Astrocyte (in vitro differentiated cells and primary cell): ENCODE data around the gene UBR2. TPM values are rescaled to one million over a fixed set of nuclear protein-coding genes. Genes with fewer than 3 reads are reported as not detected.
A peak's percentile ranks its signal among the peaks of the same experiment; 100 is the strongest.

Experiments
- DNase-seq: peaks from one replicate; pipeline ENCODE4 v3.0.0-alpha.2; 2010; ENCODE audit warnings: low read depth
- FAIRE-seq: peaks from 2 replicates; lab custom pipeline; 2011; peaks lifted over from hg19 to GRCh38; lab: Jason Lieb, UNC
- H2AFZ ChIP-seq: 2 replicates; pipeline ENCODE4 v1.6.0; 2012; ENCODE audit warnings: low read depth, low read length, inconsistent platforms
- H3K27ac ChIP-seq: 2 replicates; pipeline ENCODE4 v1.5.1; 2011; ENCODE audit warnings: low read depth, low read length, inconsistent platforms
- H3K27me3 ChIP-seq: 2 replicates; pipeline ENCODE4 v1.6.0; 2011; ENCODE audit warnings: low read length, inconsistent platforms; ENCODE audit not compliant: insufficient read depth
- H3K36me3 ChIP-seq: 2 replicates; pipeline ENCODE4 v1.5.1; 2011; ENCODE audit warnings: low read length, inconsistent platforms; ENCODE audit not compliant: insufficient read depth
- H3K4me1 ChIP-seq: 2 replicates; pipeline ENCODE4 v1.5.1; 2011; ENCODE audit warnings: low read length, inconsistent platforms; ENCODE audit not compliant: insufficient read depth
- H3K4me2 ChIP-seq: 2 replicates; pipeline ENCODE4 v1.6.0; 2012; ENCODE audit warnings: low read length, inconsistent platforms
- H3K4me3 ChIP-seq: 2 replicates; pipeline ENCODE4 v1.5.1; 2011; ENCODE audit warnings: low read depth, mild to moderate bottlenecking, low read length, inconsistent platforms; ENCODE audit not compliant: insufficient read depth
- H3K79me2 ChIP-seq: 2 replicates; pipeline ENCODE4 v1.6.0; 2012; ENCODE audit warnings: mild to moderate bottlenecking, low read length, inconsistent platforms; ENCODE audit not compliant: insufficient read depth
- H3K9ac ChIP-seq: 2 replicates; pipeline ENCODE4 v1.6.0; 2012; ENCODE audit warnings: mild to moderate bottlenecking, low read length, inconsistent platforms
- H3K9me3 ChIP-seq: 2 replicates; pipeline ENCODE4 v1.5.1; 2012; ENCODE audit warnings: low read depth, mild to moderate bottlenecking, low read length, inconsistent platforms; ENCODE audit not compliant: insufficient read depth
- H4K20me1 ChIP-seq: 2 replicates; pipeline ENCODE4 v1.6.0; 2012; ENCODE audit warnings: low read length, inconsistent platforms; ENCODE audit not compliant: insufficient read depth
- H3K27ac Mint-ChIP-seq: one replicate; pipeline ENCODE4 v1.8.0; 2021; ENCODE audit warnings: mild to moderate bottlenecking, mixed read lengths; ENCODE audit not compliant: unreplicated experiment
- H3K27me3 Mint-ChIP-seq: one replicate; pipeline ENCODE4 v1.8.0; 2021; ENCODE audit warnings: low read depth, mixed read lengths; ENCODE audit not compliant: unreplicated experiment
- H3K36me3 Mint-ChIP-seq: one replicate; pipeline ENCODE4 v1.8.0; 2021; ENCODE audit warnings: low read depth, mixed read lengths; ENCODE audit not compliant: unreplicated experiment
- H3K4me1 Mint-ChIP-seq: one replicate; pipeline ENCODE4 v1.8.0; 2021; ENCODE audit warnings: low read depth, mixed read lengths; ENCODE audit not compliant: unreplicated experiment
- H3K4me3 Mint-ChIP-seq: one replicate; pipeline ENCODE4 v1.8.0; 2021; ENCODE audit warnings: mild to moderate bottlenecking, moderate library complexity, mixed read lengths; ENCODE audit not compliant: unreplicated experiment
- H3K9me3 Mint-ChIP-seq: one replicate; pipeline ENCODE4 v1.8.0; 2021; ENCODE audit warnings: mild to moderate bottlenecking, mixed read lengths; ENCODE audit not compliant: unreplicated experiment
- CTCF ChIP-seq: IDR thresholded peaks from 2 replicates; pipeline ENCODE4 v1.5.1; 2011; ENCODE audit warnings: low read depth, mild to moderate bottlenecking, inconsistent platforms, low read length, moderate library complexity; ENCODE audit not compliant: insufficient read depth
- EZH2 ChIP-seq: IDR thresholded peaks from 2 replicates; pipeline ENCODE4 v1.6.1; 2012; ENCODE audit warnings: mild to moderate bottlenecking, low read length, inconsistent platforms; ENCODE audit not compliant: insufficient read depth
- total RNA-seq: library from RNA; stranded (reverse); gene quantifications from 2 replicates; pipeline ENCODE4 v1.2.1, GENCODE V29; 2021

The UBR2 gene
- total RNA-seq, 1 donor from 2014 or later = 23.3 TPM

- Histone ChIP-seq H3K4me3 (no peak overlapping the region), H3K4me1 (no peaks in the 10 kb centered on the region), H4K20me1 (no peaks in the 10 kb centered on the region), H3K27ac (no peak overlapping the region), H2AFZ (no peak overlapping the region), H3K9ac (no peak overlapping the region), H3K27me3 (no peaks in the 10 kb centered on the region), H3K36me3 (no peaks in the 10 kb centered on the region), H3K4me2 (no peak overlapping the region), H3K79me2 (no peaks in the 10 kb centered on the region), H3K9me3 (no peaks in the 10 kb centered on the region)
- Mint-ChIP-seq H3K4me1 (no peaks in the 10 kb centered on the region), H3K27ac (no peak overlapping the region), H3K27me3 (peaks cover 17% of the 10 kb centered on the region), H3K4me3 (no peak overlapping the region), H3K9me3 (no peaks in the 10 kb centered on the region), H3K36me3 (no peaks in the 10 kb centered on the region)
- FAIRE-seq (peak; percentile 84), DNase-seq (peak; percentile 66)
- TF ChIP-seq EZH2 = no peak
- TF ChIP-seq CTCF = peak; percentile 93
Observed at GRCh38 chr6:42532038-42532669, 31.7 kb upstream of the UBR2 start.

- no peaks in the 10 kb centered on the region for H3K9me3 Mint-ChIP-seq
- no peaks in the 10 kb centered on the region for H3K4me1 Mint-ChIP-seq
- Histone ChIP-seq H3K4me1 (no peaks in the 10 kb centered on the region), H3K79me2 (no peaks in the 10 kb centered on the region), H4K20me1 (no peaks in the 10 kb centered on the region), H2AFZ (no peak overlapping the region), H3K4me2 (no peak overlapping the region), H3K36me3 (no peaks in the 10 kb centered on the region), H3K4me3 (no peak overlapping the region), H3K9ac (no peak overlapping the region), H3K9me3 (no peaks in the 10 kb centered on the region), H3K27me3 (no peaks in the 10 kb centered on the region), H3K27ac (no peak overlapping the region)
- H3K36me3 Mint-ChIP-seq = no peaks in the 10 kb centered on the region
- TF ChIP-seq CTCF (no peak), EZH2 (no peak)
- FAIRE-seq = no peak
- H3K27me3 Mint-ChIP-seq = peaks cover 17% of the 10 kb centered on the region
- no peak overlapping the region for H3K4me3 Mint-ChIP-seq
- no peak for DNase-seq
- H3K27ac Mint-ChIP-seq = no peak overlapping the region
Observed at GRCh38 chr6:42533794-42534193, 30.0 kb upstream of the UBR2 start.

GRCh38 chr6:42537536-42537935, 26.3 kb upstream of the UBR2 start:
- Histone ChIP-seq H3K4me3 (no peak overlapping the region), H3K27ac (no peak overlapping the region), H3K4me2 (no peak overlapping the region), H4K20me1 (no peaks in the 10 kb centered on the region), H3K9me3 (no peaks in the 10 kb centered on the region), H3K79me2 (no peaks in the 10 kb centered on the region), H3K36me3 (no peaks in the 10 kb centered on the region), H3K4me1 (no peaks in the 10 kb centered on the region), H2AFZ (no peak overlapping the region), H3K9ac (no peak overlapping the region), H3K27me3 (no peaks in the 10 kb centered on the region)
- no peak overlapping the region for H3K27ac Mint-ChIP-seq
- TF ChIP-seq EZH2 = no peak
- no peak for TF ChIP-seq CTCF
- no peak for DNase-seq
- H3K27me3 Mint-ChIP-seq = peaks cover 17% of the 10 kb centered on the region
- H3K9me3 Mint-ChIP-seq = no peaks in the 10 kb centered on the region
- FAIRE-seq = no peak
- H3K36me3 Mint-ChIP-seq = no peaks in the 10 kb centered on the region
- no peak overlapping the region for H3K4me3 Mint-ChIP-seq
- no peaks in the 10 kb centered on the region for H3K4me1 Mint-ChIP-seq
